Measurements from ENCODE around the gene CBLB. TPM values are rescaled to one million over a fixed set of nuclear protein-coding genes. Genes with fewer than 3 reads are reported as not detected.

Gene CBLB
- total and polyA plus RNA-seq, 4 donors: 3.1 to 22.8 (median 9.8) TPM

- no peak overlapping the region for H3K9ac ChIP-seq (ENCODE audit: low read depth in 1 of 2, low read length in 2 of 2)
- H3K4me3 ChIP-seq (ENCODE audit: low read depth in 1 of 3, low read length in 3 of 3): no peak overlapping the region
- H3K4me1 ChIP-seq (ENCODE audit: control insufficient read depth in 4 of 4, insufficient read depth in 4 of 4, low read length in 3 of 4): peaks cover 2 to 24% (median 15%) of the 10 kb centered on the region in 4 donors
- H3K36me3 ChIP-seq (ENCODE audit: control insufficient read depth in 4 of 4, insufficient read depth in 3 of 4, low read depth in 1 of 4, low read length in 3 of 4): no peaks in the 10 kb centered on the region
- no peak overlapping the region for H3K27ac ChIP-seq (ENCODE audit: low read depth in 1 of 2, low read length in 2 of 2)
- H3K27me3 ChIP-seq (ENCODE audit: control insufficient read depth in 4 of 4, insufficient read depth in 4 of 4, low read length in 3 of 4): no peaks in the 10 kb centered on the region
- DNase-seq (ENCODE audit: low spot score): no peak
- WGBS: 80% methylated on average over 5 of the region's 5 CpGs
- TF ChIP-seq GABPA (IDR thresholded peaks at IDR 0.05 in 1 of 2, conservative IDR thresholded peaks at IDR 0.05 in 1 of 2) (no peak), RXRA (IDR thresholded peaks at IDR 0.05) (no peak), FOXA2 (IDR thresholded peaks at IDR 0.05) (no peak), RAD21 (IDR thresholded peaks at IDR 0.05) (no peak), JUND (IDR thresholded peaks at IDR 0.05) (no peak), HNF4A (conservative IDR thresholded peaks at IDR 0.05) (no peak), FOXA1 (IDR thresholded peaks at IDR 0.05) (no peak), HNF4G (IDR thresholded peaks at IDR 0.05) (no peak), TAF1 (conservative IDR thresholded peaks at IDR 0.05) (no peak), ZBTB33 (IDR thresholded peaks at IDR 0.05) (no peak)
- no peaks in the 10 kb centered on the region for H3K9me3 ChIP-seq (ENCODE audit: control insufficient read depth in 4 of 4, low read length in 3 of 4)
Observed at GRCh38 chr3:105836533-105836932, 32.3 kb downstream of the CBLB start.

GRCh38 chr3:105835606-105836005, 33.2 kb downstream of the CBLB start:
- TF ChIP-seq FOXA2 (IDR thresholded peaks at IDR 0.05): peak; percentile 8
- TF ChIP-seq GABPA (IDR thresholded peaks at IDR 0.05 in 1 of 2, conservative IDR thresholded peaks at IDR 0.05 in 1 of 2): no peak
- no peaks in the 10 kb centered on the region for H3K27me3 ChIP-seq (ENCODE audit: control insufficient read depth in 4 of 4, insufficient read depth in 4 of 4, low read length in 3 of 4)
- H3K4me1 ChIP-seq (ENCODE audit: control insufficient read depth in 4 of 4, insufficient read depth in 4 of 4, low read length in 3 of 4): peaks cover 2 to 24% (median 15%) of the 10 kb centered on the region in 4 donors
- no peaks in the 10 kb centered on the region for H3K36me3 ChIP-seq (ENCODE audit: control insufficient read depth in 4 of 4, insufficient read depth in 3 of 4, low read depth in 1 of 4, low read length in 3 of 4)
- no peak overlapping the region for H3K9ac ChIP-seq (ENCODE audit: low read depth in 1 of 2, low read length in 2 of 2)
- no peak for DNase-seq (ENCODE audit: low spot score)
- peak overlapping the region in 1 of 2 donors; percentile 23 for H3K27ac ChIP-seq (ENCODE audit: low read depth in 1 of 2, low read length in 2 of 2)
- H3K9me3 ChIP-seq (ENCODE audit: control insufficient read depth in 4 of 4, low read length in 3 of 4): no peaks in the 10 kb centered on the region
- H3K4me3 ChIP-seq (ENCODE audit: low read depth in 1 of 3, low read length in 3 of 3): no peak overlapping the region

- no peak for DNase-seq (ENCODE audit: low spot score)
- 71% methylated on average over 3 of the region's 3 CpGs for WGBS
- Histone ChIP-seq H3K27ac (ENCODE audit: low read depth in 1 of 2, low read length in 2 of 2) (peak overlapping the region; percentile 23 to 48), H3K27me3 (ENCODE audit: control insufficient read depth in 4 of 4, insufficient read depth in 4 of 4, low read length in 3 of 4) (no peaks in the 10 kb centered on the region), H3K4me3 (ENCODE audit: low read depth in 1 of 3, low read length in 3 of 3) (no peak overlapping the region), H3K36me3 (ENCODE audit: control insufficient read depth in 4 of 4, insufficient read depth in 3 of 4, low read depth in 1 of 4, low read length in 3 of 4) (no peaks in the 10 kb centered on the region), H3K9ac (ENCODE audit: low read depth in 1 of 2, low read length in 2 of 2) (peak overlapping the region; percentile 4 to 28), H3K9me3 (ENCODE audit: control insufficient read depth in 4 of 4, low read length in 3 of 4) (no peaks in the 10 kb centered on the region), H3K4me1 (ENCODE audit: control insufficient read depth in 4 of 4, insufficient read depth in 4 of 4, low read length in 3 of 4) (peaks cover 2 to 24% (median 15%) of the 10 kb centered on the region in 4 donors)
- no peak for TF ChIP-seq ATF3 (IDR thresholded peaks at IDR 0.05)
- TF ChIP-seq RXRA (IDR thresholded peaks at IDR 0.05): peak in 1 of 2 donors; percentile 23
- TF ChIP-seq TAF1 (conservative IDR thresholded peaks at IDR 0.05): no peak
- peak; percentile 34 for TF ChIP-seq FOXA1 (IDR thresholded peaks at IDR 0.05)
- peak in 1 of 2 donors; percentile 62 for TF ChIP-seq JUND (IDR thresholded peaks at IDR 0.05)
- peak; percentile 22 to 28 for TF ChIP-seq HNF4A (conservative IDR thresholded peaks at IDR 0.05)
- TF ChIP-seq GABPA (IDR thresholded peaks at IDR 0.05 in 1 of 2, conservative IDR thresholded peaks at IDR 0.05 in 1 of 2): no peak
- TF ChIP-seq REST (IDR thresholded peaks at IDR 0.05): no peak
- TF ChIP-seq FOXA2 (IDR thresholded peaks at IDR 0.05): peak; percentile 52
- no peak for TF ChIP-seq YY1 (IDR thresholded peaks at IDR 0.05)
Observed at GRCh38 chr3:105834768-105835167, 34.0 kb downstream of the CBLB start.
